Activated B cell treated with CpG ODN at 0.5 μM for 24 hours (primary cell): ENCODE measurements around the gene KMT5C. TPM values are rescaled to one million over a fixed set of nuclear protein-coding genes. Genes with fewer than 3 reads are reported as not detected.

ENCODE experiments used
- ATAC-seq: fragments of 200-7000 bp; cut with Tn5 transposase; one replicate; pipeline ENCODE4 v1.10.0; 2021; ENCODE audit warnings: low read depth, mild to moderate bottlenecking, moderate library complexity
- CTCF ChIA-PET: fragments of 350-600 bp; sonication (Branson Sonifier 250); formaldehyde crosslinking; loops from one replicate; lab custom pipeline; 2021; ENCODE audit warnings: antibody characterized with exemption; lab: Charles Lee
- POLR2A ChIA-PET: fragments of 350-600 bp; sonication (Branson Sonifier 250); formaldehyde crosslinking; loops from one replicate; lab custom pipeline; 2021; ENCODE audit warnings: antibody characterized with exemption; lab: Charles Lee
- DNase-seq: peaks from one replicate; pipeline ENCODE4 v3.0.0; 2022
- H3K27ac Mint-ChIP-seq: one replicate; pipeline ENCODE4 v1.8.0; 2020; ENCODE audit warnings: mixed read lengths
- H3K27me3 Mint-ChIP-seq: one replicate; pipeline ENCODE4 v1.8.0; 2021; ENCODE audit warnings: mixed read lengths
- H3K36me3 Mint-ChIP-seq: one replicate; pipeline ENCODE4 v1.8.0; 2021; ENCODE audit warnings: low read depth, mixed read lengths
- H3K4me1 Mint-ChIP-seq: one replicate; pipeline ENCODE4 v1.8.0; 2021; ENCODE audit warnings: mixed read lengths
- H3K4me3 Mint-ChIP-seq: one replicate; pipeline ENCODE4 v1.8.0; 2020; ENCODE audit warnings: mild to moderate bottlenecking, mixed read lengths
- H3K9me3 Mint-ChIP-seq: one replicate; pipeline ENCODE4 v1.8.0; 2020; ENCODE audit warnings: mixed read lengths
- CTCF ChIP-seq: fragments of 200-600 bp; IDR thresholded peaks from one replicate; pipeline ENCODE4 v1.8.0; 2022; ENCODE audit warnings: antibody characterized with exemption, mild to moderate bottlenecking
- intact Hi-C: fragments of 100-400 bp; cut with micrococcal nuclease; formaldehyde crosslinking; loops from one replicate; pipeline ENCODE4 v1.15.1; 2024
- total RNA-seq: library from RNA; stranded (reverse); gene quantifications from 2 replicates; pipeline ENCODE4 v1.2.3, GENCODE V29; 2022

KMT5C gene
- total RNA-seq, 1 donor from 2014 or later: 8.1 TPM

- no peak overlapping the region for H3K4me3 Mint-ChIP-seq
- POLR2A ChIA-PET: no interaction called here
- no peak for DNase-seq
- no peaks in the 10 kb centered on the region for H3K36me3 Mint-ChIP-seq
- CTCF ChIA-PET: no interaction called here
- ATAC-seq: no peak
- TF ChIP-seq CTCF: no peak
- no peaks in the 10 kb centered on the region for H3K9me3 Mint-ChIP-seq
- intact Hi-C loops: no loop called here
- H3K4me1 Mint-ChIP-seq: no peaks in the 10 kb centered on the region
- H3K27ac Mint-ChIP-seq: no peak overlapping the region
- H3K27me3 Mint-ChIP-seq: no peaks in the 10 kb centered on the region
These were observed 30.2 kb upstream of the KMT5C start for GRCh38 chr19:55309448-55309847.

GRCh38 chr19:55310498-55310897 lies 29.2 kb upstream of the KMT5C start:
- ChIA-PET POLR2A (interaction anchor here (0.6 kb wide), 1 partner anchor 93 kb away, joined by 5 read pairs; no protein-coding TSS in a partner anchor), CTCF (no interaction called here)
- ATAC-seq: no peak
- Mint-ChIP-seq H3K9me3 (no peaks in the 10 kb centered on the region), H3K27me3 (no peaks in the 10 kb centered on the region), H3K4me1 (no peaks in the 10 kb centered on the region), H3K4me3 (no peak overlapping the region), H3K36me3 (no peaks in the 10 kb centered on the region), H3K27ac (no peak overlapping the region)
- no peak for TF ChIP-seq CTCF
- intact Hi-C loops: no loop called here
- no peak for DNase-seq

- no peak overlapping the region for H3K27ac Mint-ChIP-seq
- no peak overlapping the region for H3K4me3 Mint-ChIP-seq
- CTCF ChIA-PET: no interaction called here
- H3K27me3 Mint-ChIP-seq: no peaks in the 10 kb centered on the region
- no peaks in the 10 kb centered on the region for H3K9me3 Mint-ChIP-seq
- DNase-seq: no peak
- intact Hi-C loops: no loop called here
- no peaks in the 10 kb centered on the region for H3K36me3 Mint-ChIP-seq
- no peak for ATAC-seq
- no peak for TF ChIP-seq CTCF
- H3K4me1 Mint-ChIP-seq: no peaks in the 10 kb centered on the region
- POLR2A ChIA-PET: no interaction called here
These were observed 28.3 kb upstream of the KMT5C start for GRCh38 chr19:55311397-55311796.

- ChIA-PET CTCF (no interaction called here), POLR2A (interaction anchor here (0.6 kb wide), 2 partner anchors 73 to 96 kb away, joined by 4 read pairs; partner anchors contain the start of gene UBE2S)
- Mint-ChIP-seq H3K27me3 (no peaks in the 10 kb centered on the region), H3K4me3 (no peak overlapping the region), H3K4me1 (no peaks in the 10 kb centered on the region), H3K9me3 (no peaks in the 10 kb centered on the region), H3K36me3 (no peaks in the 10 kb centered on the region), H3K27ac (no peak overlapping the region)
- no peak for TF ChIP-seq CTCF
- no peak for DNase-seq
- no peak for ATAC-seq
- intact Hi-C loops: no loop called here
These were observed 27.9 kb upstream of the KMT5C start for GRCh38 chr19:55311797-55312196.

- ChIA-PET CTCF (no interaction called here), POLR2A (interaction anchor here (0.6 kb wide), 1 partner anchor 95 kb away, joined by 4 read pairs; the partner anchor contains the start of gene UBE2S)
- no peak for DNase-seq
- Mint-ChIP-seq H3K27ac (no peak overlapping the region), H3K36me3 (no peaks in the 10 kb centered on the region), H3K9me3 (no peaks in the 10 kb centered on the region), H3K4me1 (no peaks in the 10 kb centered on the region), H3K4me3 (no peak overlapping the region), H3K27me3 (no peaks in the 10 kb centered on the region)
- TF ChIP-seq CTCF: no peak
- ATAC-seq: no peak
- intact Hi-C loops: no loop called here
These were observed 26.8 kb upstream of the KMT5C start for GRCh38 chr19:55312621-55313512.
